SIG-M5 treated with dmso at 0.1 percent for 504 hours (cell line): Measurements from ENCODE around the gene MAML2.

Experiments
- DNase-seq: peaks from one replicate; lab custom pipeline; 2025; ENCODE audit not compliant: unreplicated experiment; lab: John Stamatoyannopoulos, UW

The MAML2 gene

GRCh38 chr11:96215826-96216225, 127.2 kb downstream of the MAML2 start:
- no peak for DNase-seq

DNA sequence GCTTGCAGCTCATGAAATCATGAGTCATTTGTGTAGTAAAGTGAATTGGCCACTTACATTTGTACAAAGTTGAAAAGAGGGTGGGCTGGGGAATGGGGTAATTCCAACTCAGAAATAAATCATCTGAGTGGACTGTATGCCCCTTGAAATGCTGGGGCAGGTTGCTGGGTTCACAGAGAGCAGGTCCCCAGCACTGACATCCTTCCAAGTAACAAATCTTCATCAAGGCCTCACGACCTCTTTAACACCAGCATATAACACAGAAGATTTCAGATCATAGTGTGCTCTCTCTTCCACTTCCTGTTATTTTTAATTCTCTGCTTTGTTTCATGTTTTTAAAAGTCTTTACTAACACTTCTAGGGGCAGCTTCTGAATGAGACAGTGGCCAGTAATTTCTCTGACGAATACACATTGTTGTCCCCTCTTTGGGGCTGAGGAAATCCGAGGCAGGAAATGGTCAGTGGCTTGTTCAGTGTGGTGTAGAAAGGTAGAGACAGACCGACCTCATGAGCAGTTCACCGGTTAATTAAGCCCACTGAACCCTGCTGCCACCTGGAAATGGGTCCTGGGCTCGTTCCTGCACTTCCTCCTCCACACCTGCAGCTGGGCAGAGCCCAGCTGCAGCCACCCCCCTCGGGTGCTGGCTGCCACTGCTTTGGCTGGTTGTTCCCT, 127.7 kb downstream of the MAML2 start:
- peak; percentile 13 for DNase-seq

- no peak for DNase-seq
These were observed 128.3 kb downstream of the MAML2 start for GRCh38 chr11:96214777-96215109.

DNA sequence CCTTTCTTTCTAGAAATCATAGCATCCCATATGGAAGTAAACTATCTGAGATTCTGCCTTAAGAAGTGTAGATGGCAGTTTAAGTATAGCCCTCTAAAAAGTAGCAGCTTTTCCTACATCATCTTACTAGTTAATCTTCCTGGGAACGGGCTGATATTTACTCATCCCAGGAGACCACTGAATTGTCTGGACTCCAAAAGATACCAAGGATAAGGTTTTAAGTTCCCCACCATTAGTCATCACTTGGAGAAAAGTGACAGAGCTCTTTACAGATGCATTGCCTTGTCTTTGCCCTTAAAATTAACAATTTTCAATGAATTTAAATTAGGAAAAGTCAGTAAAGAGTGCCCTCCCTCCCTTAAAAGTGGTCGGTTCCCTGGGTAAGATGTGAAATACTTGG, 129.5 kb downstream of the MAML2 start:
- DNase-seq = no peak

GRCh38 chr11:96211436-96211835, 131.6 kb downstream of the MAML2 start:
- no peak for DNase-seq

GRCh38 chr11:96207459-96208449, 135.2 kb downstream of the MAML2 start:
- peak; percentile 30 for DNase-seq

- DNase-seq = no peak
These were observed 136.0 kb downstream of the MAML2 start for GRCh38 chr11:96206955-96207354.

DNA sequence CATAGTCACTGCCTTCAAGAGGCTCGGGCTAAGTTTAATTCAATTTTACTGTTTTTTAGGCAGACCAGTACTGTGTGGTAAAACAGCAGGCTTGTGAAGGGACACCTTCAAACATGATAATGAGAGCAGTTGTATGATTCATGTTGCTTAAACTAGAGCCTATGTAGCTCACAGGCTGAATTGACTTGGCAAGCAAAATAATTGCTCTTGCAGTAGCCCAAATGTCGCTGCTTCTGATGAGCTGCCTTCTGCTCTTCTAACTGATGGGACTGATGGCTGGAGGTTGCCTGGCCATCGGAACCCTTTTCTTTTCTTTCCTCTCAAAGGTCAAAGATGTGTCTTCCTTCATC, 137.6 kb downstream of the MAML2 start:
- no peak for DNase-seq

DNA sequence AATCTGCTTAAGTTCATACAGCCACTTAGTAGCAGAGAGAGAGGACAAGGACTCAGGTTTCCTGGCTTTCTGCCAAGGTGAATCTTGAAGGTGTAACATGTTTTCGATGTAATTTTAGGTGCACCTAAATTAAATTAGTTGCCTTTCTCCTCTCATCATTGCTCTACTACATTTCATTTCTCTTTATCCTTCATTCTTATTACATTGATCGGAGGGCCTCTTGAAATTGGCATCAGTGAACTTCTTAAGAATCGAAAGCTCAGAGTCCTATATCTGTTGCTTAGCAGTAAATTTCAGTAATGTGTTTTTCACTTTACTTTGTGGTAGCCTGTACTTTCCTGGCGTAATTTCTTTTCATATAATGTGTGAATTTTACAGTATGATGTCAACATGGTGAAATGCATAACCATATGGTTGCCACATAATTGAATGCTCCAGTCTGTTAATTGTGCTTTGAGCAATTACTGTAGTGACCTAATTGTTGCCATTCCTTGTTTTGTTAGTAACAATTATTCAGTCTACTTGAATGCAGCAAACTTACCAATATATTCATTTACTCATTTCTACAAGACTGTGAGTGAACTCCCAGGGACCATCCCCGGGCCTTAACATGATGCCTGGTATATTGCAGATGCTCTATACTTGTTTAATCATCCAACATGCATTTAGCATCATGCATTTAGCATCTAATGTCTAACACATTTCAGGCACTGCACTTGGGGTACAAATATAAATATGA, 138.1 kb downstream of the MAML2 start:
- no peak for DNase-seq

DNA sequence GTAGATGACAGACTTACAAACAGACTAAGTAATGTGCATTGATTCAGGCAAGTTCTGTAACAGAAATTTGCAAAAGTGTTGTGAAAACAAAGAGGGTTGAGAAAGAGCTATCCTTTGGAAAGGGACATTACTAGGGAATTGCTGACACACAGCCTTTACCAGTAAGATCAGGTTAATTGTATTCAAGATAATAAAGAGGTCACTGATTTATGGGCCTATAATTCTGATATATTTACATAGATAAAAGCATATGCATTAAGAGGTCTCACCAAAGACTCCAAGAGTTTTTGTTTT, 138.7 kb downstream of the MAML2 start:
- no peak for DNase-seq

- DNase-seq = no peak
These were observed 139.2 kb downstream of the MAML2 start for GRCh38 chr11:96203567-96204365.

- DNase-seq = no peak
These were observed 142.8 kb downstream of the MAML2 start for GRCh38 chr11:96200243-96200642.

DNA sequence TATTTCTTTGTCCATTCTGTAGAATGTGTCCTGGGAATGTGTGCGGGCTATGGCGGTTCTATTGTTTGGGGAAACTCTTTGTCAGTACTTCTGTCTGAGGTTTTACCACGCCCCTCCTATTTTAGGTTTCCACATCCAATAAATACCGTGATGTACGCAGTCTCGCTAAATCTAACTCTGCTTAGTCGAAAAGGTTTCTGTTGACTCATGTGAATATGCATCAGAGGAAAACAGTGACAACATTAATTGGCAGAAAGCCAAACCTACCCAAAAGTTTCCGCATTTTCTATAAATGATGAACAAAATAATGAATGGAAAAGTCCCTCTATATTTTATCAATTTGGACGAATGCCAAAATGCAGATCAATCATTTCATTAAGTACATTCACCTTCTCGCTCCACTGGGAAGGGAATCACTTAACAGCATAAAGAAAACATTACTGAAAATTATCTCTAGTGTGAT, 143.4 kb downstream of the MAML2 start:
- no peak for DNase-seq

GRCh38 chr11:96197801-96198701, 144.9 kb downstream of the MAML2 start:
- DNase-seq = peak; percentile 57

GRCh38 chr11:96197103-96197502, 145.9 kb downstream of the MAML2 start:
- DNase-seq = no peak

- no peak for DNase-seq
These were observed 146.8 kb downstream of the MAML2 start for GRCh38 chr11:96196181-96196662.

GRCh38 chr11:96195671-96196070, 147.3 kb downstream of the MAML2 start:
- no peak for DNase-seq

DNA sequence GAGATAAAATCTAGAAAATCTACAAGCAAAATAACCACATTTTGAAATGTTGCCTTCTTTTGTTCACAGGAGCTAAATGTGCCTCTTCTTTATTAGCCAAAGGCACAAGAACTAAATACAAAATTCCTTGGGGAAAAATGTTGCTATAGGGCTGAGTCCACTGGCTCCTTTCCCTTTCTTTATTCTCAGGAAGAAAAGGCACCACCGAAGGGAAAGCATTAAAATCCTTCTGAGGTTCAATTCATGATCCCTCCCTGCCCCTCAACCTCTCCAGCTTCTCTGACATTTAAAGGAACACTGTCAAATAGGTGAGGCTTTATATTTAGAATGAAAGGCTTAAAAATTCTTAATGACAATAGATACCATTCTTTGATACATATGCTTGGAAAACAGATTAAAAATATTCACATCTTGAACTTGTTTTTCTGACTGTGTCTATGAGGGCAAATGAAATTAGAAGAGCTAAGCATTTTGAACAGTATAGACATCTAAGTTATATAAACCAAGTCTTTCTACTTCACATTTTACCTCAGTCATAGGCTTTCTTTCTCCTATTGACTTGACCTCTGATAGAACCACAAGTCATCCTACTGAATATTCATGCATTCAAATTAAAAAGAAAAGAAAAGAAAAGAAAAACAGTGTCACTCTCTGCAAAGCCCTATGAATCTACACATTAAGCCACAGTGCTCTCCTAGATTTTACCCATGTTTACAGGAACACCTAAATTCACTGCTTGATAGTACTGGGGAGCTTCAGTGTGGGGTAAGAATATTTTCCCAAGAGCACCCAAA, 148.2 kb downstream of the MAML2 start:
- DNase-seq = no peak
